ENCODE measurements around the gene ZNF609.

- TF ChIP-seq POLR2A (IDR thresholded peaks at IDR 0.05; ENCODE audit: low read depth, low read length), result no peak
- no peak for TF ChIP-seq POLR2AphosphoS5 (IDR thresholded peaks at IDR 0.05; ENCODE audit: low read depth, low read length)
- TF ChIP-seq TAF1 (IDR thresholded peaks at IDR 0.05; ENCODE audit: borderline replicate concordance, low read depth, low read length), result no peak
Measured at GRCh38 chr15:64456634-64457108, 3.7 kb upstream of the ZNF609 start.

All from GM12892 (cell line).